ENCODE measurements around the gene FTO. TPM values are rescaled to one million over a fixed set of nuclear protein-coding genes. Genes with fewer than 3 reads are reported as not detected.

FTO gene
- total and polyA plus RNA-seq, 2 of the 8 experiments (the other 6 are each of a cell fraction or from before 2014, with no cell fraction given), result 34.5 to 59.8 TPM

DNA sequence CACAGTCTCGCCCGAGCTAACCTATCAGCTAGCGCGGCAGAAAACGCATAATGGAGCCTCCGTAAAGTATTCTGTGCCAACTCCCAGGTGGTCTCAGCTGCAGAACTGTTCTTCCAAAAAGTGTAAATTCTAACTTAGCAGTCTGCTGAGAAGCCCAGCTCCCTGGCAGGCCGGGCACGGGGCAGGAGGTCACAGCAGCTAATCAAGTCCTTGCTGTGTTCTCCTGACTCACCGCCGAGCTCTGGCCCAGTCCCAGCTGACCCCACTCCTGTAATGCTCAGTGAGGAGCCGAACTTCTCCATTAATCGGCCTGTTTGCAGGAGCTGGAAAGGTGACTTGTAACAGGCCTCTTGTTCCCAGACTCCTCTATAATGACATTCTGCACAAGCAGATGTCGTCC is 389.3 kb downstream of the FTO start (continued):
- TF ChIP-seq, protein P1, sequence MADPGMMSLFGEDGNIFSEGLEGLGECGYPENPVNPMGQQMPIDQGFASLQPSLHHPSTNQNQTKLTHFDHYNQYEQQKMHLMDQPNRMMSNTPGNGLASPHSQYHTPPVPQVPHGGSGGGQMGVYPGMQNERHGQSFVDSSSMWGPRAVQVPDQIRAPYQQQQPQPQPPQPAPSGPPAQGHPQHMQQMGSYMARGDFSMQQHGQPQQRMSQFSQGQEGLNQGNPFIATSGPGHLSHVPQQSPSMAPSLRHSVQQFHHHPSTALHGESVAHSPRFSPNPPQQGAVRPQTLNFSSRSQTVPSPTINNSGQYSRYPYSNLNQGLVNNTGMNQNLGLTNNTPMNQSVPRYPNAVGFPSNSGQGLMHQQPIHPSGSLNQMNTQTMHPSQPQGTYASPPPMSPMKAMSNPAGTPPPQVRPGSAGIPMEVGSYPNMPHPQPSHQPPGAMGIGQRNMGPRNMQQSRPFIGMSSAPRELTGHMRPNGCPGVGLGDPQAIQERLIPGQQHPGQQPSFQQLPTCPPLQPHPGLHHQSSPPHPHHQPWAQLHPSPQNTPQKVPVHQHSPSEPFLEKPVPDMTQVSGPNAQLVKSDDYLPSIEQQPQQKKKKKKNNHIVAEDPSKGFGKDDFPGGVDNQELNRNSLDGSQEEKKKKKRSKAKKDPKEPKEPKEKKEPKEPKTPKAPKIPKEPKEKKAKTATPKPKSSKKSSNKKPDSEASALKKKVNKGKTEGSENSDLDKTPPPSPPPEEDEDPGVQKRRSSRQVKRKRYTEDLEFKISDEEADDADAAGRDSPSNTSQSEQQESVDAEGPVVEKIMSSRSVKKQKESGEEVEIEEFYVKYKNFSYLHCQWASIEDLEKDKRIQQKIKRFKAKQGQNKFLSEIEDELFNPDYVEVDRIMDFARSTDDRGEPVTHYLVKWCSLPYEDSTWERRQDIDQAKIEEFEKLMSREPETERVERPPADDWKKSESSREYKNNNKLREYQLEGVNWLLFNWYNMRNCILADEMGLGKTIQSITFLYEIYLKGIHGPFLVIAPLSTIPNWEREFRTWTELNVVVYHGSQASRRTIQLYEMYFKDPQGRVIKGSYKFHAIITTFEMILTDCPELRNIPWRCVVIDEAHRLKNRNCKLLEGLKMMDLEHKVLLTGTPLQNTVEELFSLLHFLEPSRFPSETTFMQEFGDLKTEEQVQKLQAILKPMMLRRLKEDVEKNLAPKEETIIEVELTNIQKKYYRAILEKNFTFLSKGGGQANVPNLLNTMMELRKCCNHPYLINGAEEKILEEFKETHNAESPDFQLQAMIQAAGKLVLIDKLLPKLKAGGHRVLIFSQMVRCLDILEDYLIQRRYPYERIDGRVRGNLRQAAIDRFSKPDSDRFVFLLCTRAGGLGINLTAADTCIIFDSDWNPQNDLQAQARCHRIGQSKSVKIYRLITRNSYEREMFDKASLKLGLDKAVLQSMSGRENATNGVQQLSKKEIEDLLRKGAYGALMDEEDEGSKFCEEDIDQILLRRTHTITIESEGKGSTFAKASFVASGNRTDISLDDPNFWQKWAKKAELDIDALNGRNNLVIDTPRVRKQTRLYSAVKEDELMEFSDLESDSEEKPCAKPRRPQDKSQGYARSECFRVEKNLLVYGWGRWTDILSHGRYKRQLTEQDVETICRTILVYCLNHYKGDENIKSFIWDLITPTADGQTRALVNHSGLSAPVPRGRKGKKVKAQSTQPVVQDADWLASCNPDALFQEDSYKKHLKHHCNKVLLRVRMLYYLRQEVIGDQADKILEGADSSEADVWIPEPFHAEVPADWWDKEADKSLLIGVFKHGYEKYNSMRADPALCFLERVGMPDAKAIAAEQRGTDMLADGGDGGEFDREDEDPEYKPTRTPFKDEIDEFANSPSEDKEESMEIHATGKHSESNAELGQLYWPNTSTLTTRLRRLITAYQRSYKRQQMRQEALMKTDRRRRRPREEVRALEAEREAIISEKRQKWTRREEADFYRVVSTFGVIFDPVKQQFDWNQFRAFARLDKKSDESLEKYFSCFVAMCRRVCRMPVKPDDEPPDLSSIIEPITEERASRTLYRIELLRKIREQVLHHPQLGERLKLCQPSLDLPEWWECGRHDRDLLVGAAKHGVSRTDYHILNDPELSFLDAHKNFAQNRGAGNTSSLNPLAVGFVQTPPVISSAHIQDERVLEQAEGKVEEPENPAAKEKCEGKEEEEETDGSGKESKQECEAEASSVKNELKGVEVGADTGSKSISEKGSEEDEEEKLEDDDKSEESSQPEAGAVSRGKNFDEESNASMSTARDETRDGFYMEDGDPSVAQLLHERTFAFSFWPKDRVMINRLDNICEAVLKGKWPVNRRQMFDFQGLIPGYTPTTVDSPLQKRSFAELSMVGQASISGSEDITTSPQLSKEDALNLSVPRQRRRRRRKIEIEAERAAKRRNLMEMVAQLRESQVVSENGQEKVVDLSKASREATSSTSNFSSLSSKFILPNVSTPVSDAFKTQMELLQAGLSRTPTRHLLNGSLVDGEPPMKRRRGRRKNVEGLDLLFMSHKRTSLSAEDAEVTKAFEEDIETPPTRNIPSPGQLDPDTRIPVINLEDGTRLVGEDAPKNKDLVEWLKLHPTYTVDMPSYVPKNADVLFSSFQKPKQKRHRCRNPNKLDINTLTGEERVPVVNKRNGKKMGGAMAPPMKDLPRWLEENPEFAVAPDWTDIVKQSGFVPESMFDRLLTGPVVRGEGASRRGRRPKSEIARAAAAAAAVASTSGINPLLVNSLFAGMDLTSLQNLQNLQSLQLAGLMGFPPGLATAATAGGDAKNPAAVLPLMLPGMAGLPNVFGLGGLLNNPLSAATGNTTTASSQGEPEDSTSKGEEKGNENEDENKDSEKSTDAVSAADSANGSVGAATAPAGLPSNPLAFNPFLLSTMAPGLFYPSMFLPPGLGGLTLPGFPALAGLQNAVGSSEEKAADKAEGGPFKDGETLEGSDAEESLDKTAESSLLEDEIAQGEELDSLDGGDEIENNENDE (IDR thresholded peaks at IDR 0.05; ENCODE audit: insufficient replicate concordance, low read length), result no peak
- no peak for TF ChIP-seq KDM5A (IDR thresholded peaks at IDR 0.05; ENCODE audit: low read length)

All from H1 (cell line).